ENCODE results near the gene RFT1.
A peak's percentile ranks its signal among the peaks of the same experiment; 100 is the strongest.
"Not testable (repeated sequence)": the region's sequence is repeated elsewhere in the genome, so short reads cannot be mapped to it uniquely, and the experiment has no call there.

Gene RFT1

GRCh38 chr3:53162672-53163443 lies 32.6 kb upstream of the RFT1 start:
- DNase-seq (ENCODE audit: low spot score), result peak; percentile 66

GRCh38 chr3:53161820-53162671 lies 31.8 kb upstream of the RFT1 start:
- peak; percentile 40 for DNase-seq (ENCODE audit: low spot score)

GRCh38 chr3:53161450-53161819 lies 31.2 kb upstream of the RFT1 start:
- DNase-seq (ENCODE audit: low spot score), result no peak

DNA sequence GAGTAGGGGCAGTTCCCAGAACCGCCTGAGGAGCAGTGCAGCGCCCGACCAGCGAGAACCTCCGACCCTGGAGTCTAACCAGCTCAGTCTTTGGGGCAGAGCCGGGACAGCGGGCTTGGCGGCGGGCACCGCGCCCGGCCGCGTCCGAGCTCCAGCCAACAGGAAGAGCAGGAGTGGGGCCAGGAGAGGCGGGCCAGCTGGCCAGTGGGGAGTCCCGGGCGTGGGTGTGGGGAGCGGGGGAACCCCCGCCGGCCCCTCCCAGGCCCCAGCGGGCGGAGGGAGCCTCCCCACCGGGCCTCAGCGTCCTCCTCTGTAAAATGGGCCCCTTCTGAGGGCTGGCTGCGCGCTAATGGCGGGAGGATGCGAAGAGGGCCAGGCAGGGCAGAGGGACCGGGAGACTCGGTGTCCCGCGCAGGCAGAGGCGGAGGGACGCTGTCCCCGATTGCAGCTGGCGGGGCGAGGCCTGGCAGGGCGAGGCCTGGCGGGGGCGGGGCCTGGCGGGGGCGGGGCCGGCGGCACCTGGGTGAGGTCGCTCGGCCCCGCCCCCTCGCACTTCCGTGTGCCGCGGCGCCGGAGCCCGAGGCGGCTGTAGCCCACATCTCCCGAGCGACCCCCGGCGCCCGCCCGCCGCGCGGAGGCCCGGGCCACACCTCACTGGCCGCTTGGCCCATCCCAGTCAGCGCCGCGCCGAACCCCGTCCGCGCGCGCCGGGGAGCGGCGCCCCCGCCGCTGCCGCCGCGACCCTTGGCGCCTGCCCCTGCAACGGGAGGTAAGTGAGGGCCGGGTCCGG lies 30.6 kb upstream of the RFT1 start, which contains the start of gene PRKCD:
Gene PRKCD (plus strand): TSS at position 550 of the 790 bp plus-strand sequence. CDS start 17,214 bp downstream, outside the sequence.
- peak; percentile 79 for DNase-seq (ENCODE audit: low spot score)

GRCh38 chr3:53160061-53160659 lies 29.9 kb upstream of the RFT1 start:
- DNase-seq (ENCODE audit: low spot score), result no peak

DNA sequence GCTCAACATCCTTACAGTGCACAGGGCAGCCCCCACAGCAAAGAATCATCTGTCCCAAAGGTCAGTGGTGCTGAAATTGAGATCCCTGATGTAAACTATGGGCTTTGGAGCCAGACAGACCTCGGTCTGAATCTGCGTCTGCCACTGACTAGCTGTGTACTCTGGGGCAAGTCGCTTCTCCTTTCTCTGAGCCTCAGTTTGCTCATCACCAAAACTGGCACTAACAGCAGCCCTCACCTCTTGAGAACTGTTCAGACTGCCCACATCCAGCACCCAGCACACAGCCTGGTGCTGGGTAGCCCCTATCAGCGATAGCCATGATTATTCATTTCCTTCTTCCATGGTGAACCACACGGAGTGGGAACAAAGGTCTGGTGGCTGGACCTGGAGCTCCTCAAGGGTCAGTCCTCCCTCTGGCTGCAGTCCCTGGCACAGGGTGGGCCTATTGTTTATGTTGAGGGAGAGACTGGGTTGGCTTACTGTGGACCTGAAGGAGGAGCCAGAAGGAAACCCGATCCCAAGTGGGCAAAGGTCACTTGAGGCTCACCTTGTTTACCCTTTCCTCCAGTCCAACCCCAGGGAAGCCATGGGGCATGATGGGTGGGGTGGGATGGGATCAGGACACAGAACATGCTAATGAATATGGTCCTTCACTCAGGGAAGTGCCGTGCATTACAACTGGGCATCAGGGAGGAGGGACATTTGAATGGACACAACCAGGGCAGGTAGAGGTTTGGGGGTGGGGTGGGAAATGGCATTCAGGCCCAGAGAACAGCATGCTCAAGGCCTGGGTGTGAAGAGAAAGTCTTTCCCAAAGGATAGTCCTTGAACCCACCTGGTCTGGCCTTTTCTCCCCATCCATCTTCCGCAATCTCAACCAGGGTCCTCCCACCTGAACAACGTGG lies 29.2 kb upstream of the RFT1 start:
- DNase-seq (ENCODE audit: low spot score), result no peak

DNA sequence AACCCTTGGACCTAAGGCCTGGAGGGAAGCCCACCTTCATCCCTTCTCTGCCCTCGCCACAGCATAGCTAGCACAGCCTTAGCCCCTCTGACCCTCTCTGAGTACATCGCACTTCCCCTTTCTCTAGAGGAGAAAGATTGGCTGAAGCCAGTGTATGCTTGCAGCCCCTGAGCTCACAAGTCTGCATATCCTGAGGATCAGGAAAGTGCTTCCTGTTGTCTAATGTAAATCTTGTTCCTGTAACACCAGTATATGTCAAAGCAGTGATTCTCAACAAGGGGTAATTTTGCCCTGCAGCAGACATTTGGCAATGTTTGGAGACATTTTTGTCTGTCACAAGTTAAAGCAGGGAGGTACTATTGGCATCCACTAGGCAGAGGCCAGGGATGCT lies 28.5 kb upstream of the RFT1 start:
- no peak for DNase-seq (ENCODE audit: low spot score)

GRCh38 chr3:53157974-53158580 lies 27.8 kb upstream of the RFT1 start:
- no peak for DNase-seq (ENCODE audit: low spot score)

DNA sequence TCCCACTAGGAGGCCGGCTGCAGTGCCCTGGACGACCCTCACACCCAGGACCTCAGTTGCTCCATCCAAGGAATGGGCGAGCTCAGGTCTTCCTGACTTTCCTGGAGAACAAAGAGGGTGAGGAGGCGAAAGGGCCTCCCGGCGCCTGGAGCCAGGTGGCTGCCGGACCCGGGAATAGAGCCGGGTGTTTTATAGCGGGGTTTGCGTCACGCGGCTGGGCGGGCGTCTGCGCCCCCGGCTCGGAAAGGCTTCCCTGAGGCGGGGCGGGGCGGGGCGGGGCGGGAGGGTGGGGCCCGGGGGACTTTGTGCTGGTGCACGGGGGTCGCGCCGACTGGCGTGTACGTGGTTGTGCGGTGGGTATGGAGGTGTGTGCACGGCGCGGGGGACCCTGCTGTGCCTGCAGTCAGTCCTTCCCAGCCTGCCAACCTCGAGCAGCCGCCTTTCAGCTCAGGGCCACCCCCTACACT lies 26.2 kb upstream of the RFT1 start:
- DNase-seq (ENCODE audit: low spot score), result no peak

DNA sequence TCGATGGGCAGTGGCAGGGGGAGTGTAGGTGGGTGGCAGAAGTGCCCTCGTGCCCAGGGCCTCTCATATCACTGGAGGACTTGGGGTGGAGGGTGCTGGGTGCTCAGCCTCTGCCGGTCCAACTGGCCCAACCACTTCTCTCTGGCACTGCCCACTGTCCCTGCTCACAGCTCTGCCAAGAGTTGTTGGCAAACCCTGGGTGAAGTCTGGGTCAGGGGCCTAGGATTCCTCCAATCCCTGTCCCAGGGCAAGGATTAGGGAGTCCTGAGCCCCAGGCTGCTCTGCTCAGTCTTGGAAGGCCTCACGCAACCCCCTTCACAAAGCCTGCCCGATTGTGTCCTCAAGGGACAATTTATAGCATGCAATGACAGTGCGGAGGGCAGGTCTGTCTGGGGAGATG lies 25.5 kb upstream of the RFT1 start:
- DNase-seq (ENCODE audit: low spot score), result no peak

DNA sequence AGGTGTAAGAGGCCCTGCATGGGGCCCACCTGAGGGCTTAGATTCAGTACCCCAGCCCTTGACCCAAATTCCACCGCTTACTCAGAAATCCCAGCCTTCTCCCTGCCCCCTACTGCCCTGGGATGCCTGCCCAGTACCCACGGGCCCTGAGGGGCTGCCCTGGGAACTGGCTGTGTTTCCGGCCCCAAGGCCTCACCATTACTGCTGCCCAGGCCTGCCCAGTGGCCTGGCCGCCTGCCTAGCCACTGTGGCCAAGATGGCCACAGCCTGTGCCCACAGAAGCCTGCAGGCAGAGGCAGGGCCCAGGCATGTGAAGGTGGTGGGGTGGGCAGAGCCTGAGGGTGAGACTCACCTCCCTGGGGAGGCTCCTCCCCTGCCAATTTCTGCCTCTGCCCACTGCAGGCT lies 24.6 kb upstream of the RFT1 start:
- DNase-seq (ENCODE audit: low spot score), result no peak

GRCh38 chr3:53153980-53154379 lies 23.7 kb upstream of the RFT1 start:
- no peak for DNase-seq (ENCODE audit: low spot score)

- DNase-seq (ENCODE audit: low spot score), result no peak
These were observed 23.1 kb upstream of the RFT1 start for GRCh38 chr3:53153264-53153823.

DNA sequence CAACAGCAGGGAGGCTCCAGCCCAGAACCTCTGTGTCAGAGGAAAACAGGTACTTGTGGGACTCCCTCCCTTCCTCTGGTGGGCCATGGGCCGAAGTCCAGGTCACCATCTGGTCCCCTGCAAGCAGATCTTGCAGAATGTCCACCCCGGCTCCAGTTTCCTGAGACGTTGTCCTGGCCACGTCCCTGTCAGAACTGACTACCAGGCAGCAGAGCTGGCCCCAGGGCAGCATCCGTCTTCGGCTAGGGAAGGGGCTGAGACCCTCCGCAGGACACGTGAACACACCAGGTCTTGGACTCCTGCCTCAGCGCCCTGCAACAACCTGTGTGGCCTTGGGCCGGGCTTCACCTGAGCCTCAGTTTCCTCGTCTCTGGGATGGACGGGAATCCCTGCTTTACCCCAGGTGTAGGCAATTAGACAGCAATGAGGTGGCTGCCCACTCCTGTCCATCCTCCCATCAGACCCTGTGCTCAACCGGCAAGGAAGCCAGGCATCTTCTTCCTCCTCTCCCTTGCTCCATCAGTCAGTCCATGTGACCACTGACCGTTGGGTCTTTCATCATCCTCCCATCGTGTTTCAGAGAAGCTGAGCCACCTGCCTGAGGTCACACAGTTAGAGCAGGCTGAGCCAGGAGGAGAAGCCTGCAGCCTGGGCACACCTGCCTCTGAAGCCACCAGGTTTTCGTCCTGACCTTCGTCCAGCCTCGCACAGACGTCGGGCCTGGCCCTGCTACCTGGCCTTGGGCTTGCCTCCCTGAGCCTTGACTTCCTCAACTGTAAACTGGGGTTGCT lies 21.8 kb upstream of the RFT1 start:
- no peak for DNase-seq (ENCODE audit: low spot score)

DNA sequence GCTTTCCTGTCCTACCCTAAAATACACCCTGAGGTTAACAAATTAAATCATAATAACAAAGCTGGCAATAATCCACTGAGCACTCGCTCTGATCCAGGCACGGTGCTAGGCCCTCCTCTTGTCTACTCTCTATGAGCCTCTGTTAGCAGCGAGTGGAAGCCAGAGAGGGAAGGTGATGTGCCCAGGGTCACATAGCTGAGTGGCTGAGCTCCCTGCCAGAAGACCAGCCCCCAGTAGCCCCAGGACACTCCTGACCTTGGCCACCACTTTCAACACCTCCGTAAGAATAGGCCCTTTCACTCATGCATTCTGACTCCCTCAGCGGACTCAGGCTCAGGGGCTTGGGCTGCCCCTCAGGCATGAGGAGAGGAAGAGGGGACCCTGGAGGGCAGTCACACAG lies 21.2 kb upstream of the RFT1 start:
- no peak for DNase-seq (ENCODE audit: low spot score)

- not testable (repeated sequence) for DNase-seq (ENCODE audit: low spot score)
These were observed 20.8 kb upstream of the RFT1 start for GRCh38 chr3:53151086-53151438.

DNA sequence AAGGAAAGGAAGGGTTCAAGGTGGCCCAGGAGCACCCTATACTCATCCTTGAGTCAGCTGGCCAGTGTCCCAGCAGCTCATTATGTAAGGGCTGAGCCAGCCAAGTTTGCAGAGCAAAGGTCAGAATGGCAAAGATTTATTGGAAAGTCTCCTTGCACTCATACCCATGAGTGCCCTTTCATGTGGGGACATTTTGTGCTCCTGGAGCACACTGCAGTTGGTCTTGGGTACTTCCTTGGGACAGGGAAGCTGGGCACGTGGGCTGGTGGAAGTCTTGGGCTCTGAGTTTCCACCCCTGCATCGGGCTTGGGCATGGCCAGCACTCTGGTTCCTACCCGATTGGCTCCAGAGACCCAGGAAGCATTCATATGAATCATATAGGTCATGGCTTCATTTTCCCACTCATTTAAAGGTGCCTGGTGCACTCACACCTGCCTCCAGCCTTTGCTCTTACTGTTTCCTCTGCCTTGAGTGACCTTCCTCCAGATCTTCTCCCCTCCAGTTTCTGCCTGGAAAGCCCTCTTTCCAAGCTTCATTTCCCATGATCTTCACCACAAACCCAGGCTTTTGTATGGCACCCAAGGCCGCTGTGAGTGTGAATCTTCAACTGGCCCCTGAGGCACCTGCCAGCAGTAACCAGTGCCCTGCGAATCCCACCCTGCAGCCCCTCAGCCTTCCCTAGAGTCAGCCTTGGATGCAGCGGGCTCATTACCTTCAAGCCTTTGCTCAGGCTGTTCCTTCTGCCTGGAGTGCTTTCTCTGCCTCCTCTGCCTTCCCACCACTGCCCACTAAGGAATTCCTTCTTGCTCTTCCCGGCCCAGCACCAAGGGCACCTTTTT lies 20.2 kb upstream of the RFT1 start:
- DNase-seq (ENCODE audit: low spot score), result no peak

GRCh38 chr3:53149699-53150098 lies 19.5 kb upstream of the RFT1 start:
- no peak for DNase-seq (ENCODE audit: low spot score)
